Endodermal cell (in vitro differentiated cells): ENCODE measurements around the gene ARID3C. TPM values are rescaled to one million over a fixed set of nuclear protein-coding genes. Genes with fewer than 3 reads are reported as not detected.
A peak's percentile ranks its signal among the peaks of the same experiment; 100 is the strongest.

Experiments used
- DNase-seq: peaks from one replicate; pipeline ENCODE4 v3.0.0-alpha.2; 2017
- H3K27ac ChIP-seq: 2 replicates; pipeline ENCODE4 v1.5.1; 2013; ENCODE audit warnings: mild to moderate bottlenecking, low read depth, low read length, moderate library complexity
- H3K27me3 ChIP-seq: 2 replicates; pipeline ENCODE4 v1.6.1; 2013; ENCODE audit warnings: mild to moderate bottlenecking, low read length, moderate library complexity; ENCODE audit not compliant: insufficient read depth, control insufficient read depth, poor library complexity, severe bottlenecking
- H3K36me3 ChIP-seq: 2 replicates; pipeline ENCODE4 v1.7.0; 2013; ENCODE audit warnings: mild to moderate bottlenecking, low read length, moderate library complexity; ENCODE audit not compliant: control insufficient read depth, insufficient read depth
- H3K4me1 ChIP-seq: one replicate; pipeline ENCODE4 v1.7.0; 2013; ENCODE audit warnings: low read length; ENCODE audit not compliant: control insufficient read depth, insufficient read depth
- H3K4me3 ChIP-seq: 2 replicates; pipeline ENCODE4 v1.5.1; 2013; ENCODE audit warnings: mild to moderate bottlenecking, low read length, moderate library complexity
- H3K9ac ChIP-seq: 2 replicates; pipeline ENCODE4 v1.6.1; 2013; ENCODE audit warnings: mild to moderate bottlenecking, low read length, moderate library complexity; ENCODE audit not compliant: poor library complexity, severe bottlenecking; ENCODE audit errors: extremely low read depth
- H3K9me3 ChIP-seq: 2 replicates; pipeline ENCODE4 v1.6.1; 2013; ENCODE audit warnings: mild to moderate bottlenecking, low read length, moderate library complexity; ENCODE audit not compliant: control insufficient read depth
- H3K27ac Mint-ChIP-seq: 2 replicates; pipeline ENCODE4 v1.8.0; 2020; ENCODE audit warnings: mixed read lengths
- H3K27me3 Mint-ChIP-seq: 2 replicates; pipeline ENCODE4 v1.8.0; 2021; ENCODE audit warnings: mild to moderate bottlenecking, mixed read lengths; ENCODE audit not compliant: insufficient read depth
- H3K36me3 Mint-ChIP-seq: 2 replicates; pipeline ENCODE4 v1.8.0; 2020; ENCODE audit warnings: low read depth, mixed read lengths
- H3K4me1 Mint-ChIP-seq: 2 replicates; pipeline ENCODE4 v1.8.0; 2020; ENCODE audit warnings: mixed read lengths
- H3K4me3 Mint-ChIP-seq: 2 replicates; pipeline ENCODE4 v1.8.0; 2020; ENCODE audit warnings: mild to moderate bottlenecking, moderate library complexity, mixed read lengths
- H3K9me3 Mint-ChIP-seq: 2 replicates; pipeline ENCODE4 v1.8.0; 2020; ENCODE audit warnings: mild to moderate bottlenecking, mixed read lengths
- WGBS, 2 experiments: methylation state at CpG; one replicate each; pipeline versions ENCODE4 v1.1.5 to v1.1.7; 2013; ENCODE audit warnings: missing lambda C conversion rate in 2 of 2, mixed read lengths in 1 of 2; ENCODE audit not compliant: insufficient coverage in 1 of 2, insufficient read length in 1 of 2; 5-methylcytosine and 5-hydroxymethylcytosine counted together
- total RNA-seq, 2 donors: library from RNA; stranded (reverse); fragmentation: NEBNext Ultra II Directional in 1 of 2; extraction: Animal tissue kit (Norgen Biotek cat#: 25700) in 1 of 2; gene quantifications; 2 replicates in 1 of 2; 3 replicates in 1 of 2; pipeline ENCODE4 v1.2.1, GENCODE V29; 2021
- TF ChIP-seq, protein P1 (sequence below): fragments of 200-600 bp; sonication (generic); conservative IDR thresholded peaks from 2 replicates; pipeline ENCODE4 v1.5.0; 2021; ENCODE audit warnings: antibody characterized with exemption, mild to moderate bottlenecking

Gene ARID3C
- total RNA-seq, 2 donors from 2014 or later, result 0.31 to 0.80 TPM

GRCh38 chr9:34577400-34578240 is 51.2 kb downstream of the ARID3C start:
- DNase-seq, result peak; percentile 89
- Mint-ChIP-seq H3K27ac (no peak overlapping the region), H3K9me3 (no peaks in the 10 kb centered on the region), H3K4me3 (peak overlapping the region; percentile 56), H3K4me1 (peaks cover 24% of the 10 kb centered on the region), H3K36me3 (no peaks in the 10 kb centered on the region), H3K27me3 (peaks cover 70% of the 10 kb centered on the region)
- peaks cover 52% of the 10 kb centered on the region for H3K27me3 ChIP-seq
- TF ChIP-seq, protein P1, sequence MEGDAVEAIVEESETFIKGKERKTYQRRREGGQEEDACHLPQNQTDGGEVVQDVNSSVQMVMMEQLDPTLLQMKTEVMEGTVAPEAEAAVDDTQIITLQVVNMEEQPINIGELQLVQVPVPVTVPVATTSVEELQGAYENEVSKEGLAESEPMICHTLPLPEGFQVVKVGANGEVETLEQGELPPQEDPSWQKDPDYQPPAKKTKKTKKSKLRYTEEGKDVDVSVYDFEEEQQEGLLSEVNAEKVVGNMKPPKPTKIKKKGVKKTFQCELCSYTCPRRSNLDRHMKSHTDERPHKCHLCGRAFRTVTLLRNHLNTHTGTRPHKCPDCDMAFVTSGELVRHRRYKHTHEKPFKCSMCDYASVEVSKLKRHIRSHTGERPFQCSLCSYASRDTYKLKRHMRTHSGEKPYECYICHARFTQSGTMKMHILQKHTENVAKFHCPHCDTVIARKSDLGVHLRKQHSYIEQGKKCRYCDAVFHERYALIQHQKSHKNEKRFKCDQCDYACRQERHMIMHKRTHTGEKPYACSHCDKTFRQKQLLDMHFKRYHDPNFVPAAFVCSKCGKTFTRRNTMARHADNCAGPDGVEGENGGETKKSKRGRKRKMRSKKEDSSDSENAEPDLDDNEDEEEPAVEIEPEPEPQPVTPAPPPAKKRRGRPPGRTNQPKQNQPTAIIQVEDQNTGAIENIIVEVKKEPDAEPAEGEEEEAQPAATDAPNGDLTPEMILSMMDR, result no peak
- H3K9ac ChIP-seq, result no peak overlapping the region
- no peaks in the 10 kb centered on the region for H3K9me3 ChIP-seq
- H3K4me3 ChIP-seq, result peak overlapping the region; percentile 53
- 0 to 3% methylated on average over 17 to 62 of the region's 62 CpGs for WGBS, 2 experiments
- peaks cover 8% of the 10 kb centered on the region for H3K4me1 ChIP-seq
- H3K36me3 ChIP-seq, result no peaks in the 10 kb centered on the region
- peak overlapping the region; percentile 99 for H3K27ac ChIP-seq

DNA sequence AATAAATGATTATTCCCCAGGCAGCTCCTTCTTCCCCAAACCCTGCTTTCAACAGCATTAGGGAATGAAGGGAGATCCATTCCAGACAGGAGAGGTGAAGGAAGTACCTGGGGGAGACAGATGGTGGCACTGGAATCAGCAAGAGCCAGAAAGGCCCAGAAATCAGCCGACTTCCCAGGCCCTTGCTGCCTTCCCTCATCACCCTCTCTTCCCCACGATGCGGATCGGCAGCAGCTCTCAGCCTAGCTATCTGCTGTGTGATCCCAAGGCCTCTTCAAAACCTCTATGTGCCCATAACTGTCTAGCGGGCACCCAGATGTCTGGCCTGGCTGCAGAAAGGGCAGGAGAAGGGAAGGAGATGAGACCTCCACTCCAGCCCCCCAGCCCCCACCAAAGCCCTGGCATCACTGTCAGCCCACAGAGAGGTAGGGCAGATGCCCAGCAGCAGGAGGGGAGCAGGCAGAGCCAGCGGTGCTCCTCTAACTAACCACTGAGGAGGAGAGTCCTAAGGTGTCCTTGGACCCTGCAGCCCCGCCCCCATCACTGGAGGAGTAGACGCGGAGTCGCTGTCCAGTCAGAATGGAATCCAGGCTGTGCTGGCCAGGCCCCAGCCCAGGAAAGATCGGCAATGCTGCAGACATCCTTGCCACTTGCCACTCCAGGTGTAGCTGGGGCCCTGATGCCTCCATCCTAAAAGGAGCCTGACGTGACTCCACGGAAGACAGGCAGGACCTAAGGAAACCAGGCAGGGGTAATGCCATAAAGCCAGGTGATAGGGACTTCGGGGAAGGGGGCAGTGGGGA is 52.1 kb downstream of the ARID3C start:
- H3K27ac Mint-ChIP-seq, result no peak overlapping the region
- no peaks in the 10 kb centered on the region for H3K36me3 Mint-ChIP-seq
- Histone ChIP-seq H3K9ac (no peak overlapping the region), H3K27me3 (peaks cover 47% of the 10 kb centered on the region), H3K4me1 (peaks cover 8% of the 10 kb centered on the region), H3K27ac (peak overlapping the region; percentile 99), H3K4me3 (no peak overlapping the region), H3K9me3 (no peaks in the 10 kb centered on the region), H3K36me3 (no peaks in the 10 kb centered on the region)
- TF ChIP-seq, protein P1, result peak; percentile 29
- H3K4me1 Mint-ChIP-seq, result peaks cover 24% of the 10 kb centered on the region
- DNase-seq, result peak; percentile 87
- peaks cover 64% of the 10 kb centered on the region for H3K27me3 Mint-ChIP-seq
- WGBS, 2 experiments, result 31 to 45% methylated on average over 8 to 14 of the region's 14 CpGs
- peak overlapping the region; percentile 56 for H3K4me3 Mint-ChIP-seq
- no peaks in the 10 kb centered on the region for H3K9me3 Mint-ChIP-seq

DNA sequence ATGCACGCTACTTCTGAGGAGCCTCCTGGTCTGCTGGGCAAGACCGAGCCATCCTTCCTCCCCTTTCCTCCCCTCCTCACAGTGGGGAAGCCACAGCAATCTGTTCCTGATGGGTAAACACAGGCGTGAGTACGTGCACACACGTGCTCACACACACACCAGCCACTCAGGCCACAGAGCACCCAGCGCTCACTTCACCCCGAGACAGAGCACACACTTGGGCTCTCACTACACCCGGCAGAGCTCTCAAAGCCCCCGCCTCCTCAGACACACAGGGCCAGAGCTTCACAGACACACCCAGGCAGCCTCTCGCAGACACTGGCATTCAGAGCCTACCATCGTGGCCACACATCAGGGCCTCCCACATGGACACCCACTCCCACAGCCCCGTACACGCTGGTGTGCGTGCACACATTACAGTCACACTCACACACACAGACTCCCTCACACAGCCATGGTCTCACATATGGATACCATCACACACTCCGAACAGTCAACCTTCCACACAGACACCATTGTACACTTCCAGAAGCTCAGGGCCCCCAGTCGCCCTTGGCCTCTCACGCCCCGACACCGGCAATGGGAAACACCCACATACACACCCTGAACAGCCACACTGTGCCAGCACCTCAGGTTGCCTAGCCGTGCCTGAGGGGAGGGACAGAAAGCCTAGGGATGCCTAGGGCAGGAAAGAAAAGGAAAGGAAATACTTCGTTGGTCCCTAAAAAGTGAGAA is 52.8 kb downstream of the ARID3C start:
- Mint-ChIP-seq H3K36me3 (no peaks in the 10 kb centered on the region), H3K9me3 (no peaks in the 10 kb centered on the region), H3K27ac (no peak overlapping the region), H3K4me3 (no peak overlapping the region), H3K4me1 (peaks cover 24% of the 10 kb centered on the region), H3K27me3 (peaks cover 63% of the 10 kb centered on the region)
- H3K27me3 ChIP-seq, result peaks cover 47% of the 10 kb centered on the region
- whole genome bisulfite sequencing, 2 experiments, result 83 to 86% methylated on average over 13 to 20 of the region's 21 CpGs
- H3K9me3 ChIP-seq, result no peaks in the 10 kb centered on the region
- TF ChIP-seq, protein P1, result no peak
- no peak overlapping the region for H3K9ac ChIP-seq
- H3K4me3 ChIP-seq, result no peak overlapping the region
- DNase-seq, result no peak
- H3K27ac ChIP-seq, result peak overlapping the region; percentile 99
- peaks cover 8% of the 10 kb centered on the region for H3K4me1 ChIP-seq
- no peaks in the 10 kb centered on the region for H3K36me3 ChIP-seq
